Upper lobe of left lung (tissue), 6 donors: ENCODE results near the gene NUMA1. TPM values are rescaled to one million over a fixed set of nuclear protein-coding genes. Genes with fewer than 3 reads are reported as not detected.

Experiments used
- ATAC-seq, 2 donors: fragments of 200-7000 bp; cut with Tn5 transposase; one replicate each; pipeline ENCODE4 v1.9.1; 2022; ENCODE audit warnings: mild to moderate bottlenecking in 2 of 2, moderate library complexity in 2 of 2; ENCODE audit not compliant: low FRiP score in 2 of 2
- DNase-seq, 2 donors: peaks; one replicate each; pipeline ENCODE4 v3.0.0-alpha.2; 2019 to 2020
- H3K27ac ChIP-seq, 4 donors: fragments of 200-600 bp; sonication (generic); one replicate each; pipeline ENCODE4 v1.5.1; 2016 to 2019
- H3K27me3 ChIP-seq, 4 donors: fragments of 200-600 bp; sonication (generic); one replicate each; pipeline ENCODE4 v1.5.1; 2017 to 2019
- H3K36me3 ChIP-seq, 4 donors: fragments of 200-600 bp; sonication (generic); one replicate each; pipeline ENCODE4 v1.5.1; 2016 to 2019
- H3K4me1 ChIP-seq, 4 donors: fragments of 200-600 bp; sonication (generic); one replicate each; pipeline ENCODE4 v1.5.1; 2018 to 2019
- H3K4me3 ChIP-seq, 4 donors: fragments of 200-600 bp; sonication (generic); one replicate each; pipeline ENCODE4 v1.5.1; 2017 to 2019; ENCODE audit warnings: mild to moderate bottlenecking in 2 of 4, moderate library complexity in 1 of 4
- H3K9me3 ChIP-seq, 4 donors: fragments of 200-600 bp; sonication (generic); one replicate each; pipeline ENCODE4 v1.5.1; 2018 to 2019
- CTCF ChIP-seq, 6 experiments: fragments of 450-650 bp in 4 of 6; fragments of 200-600 bp in 2 of 6; sonication (generic) in 2 of 6; IDR thresholded peaks; one replicate each; pipeline ENCODE4 v1.5.1; 2016 to 2019; ENCODE audit warnings: antibody characterized with exemption in 6 of 6
- EP300 ChIP-seq, 4 donors: sonication (generic); formaldehyde crosslinking; IDR thresholded peaks; one replicate each; pipeline ENCODE4 v1.5.1; 2017; ENCODE audit warnings: antibody characterized with exemption in 4 of 4, control low read depth in 2 of 4
- POLR2A ChIP-seq, 4 donors: fragments of 450-650 bp; IDR thresholded peaks; one replicate each; pipeline ENCODE4 v1.5.1; 2016 to 2017; ENCODE audit warnings: antibody characterized with exemption in 4 of 4, mild to moderate bottlenecking in 2 of 4
- POLR2AphosphoS5 ChIP-seq, 2 donors: sonication (generic); formaldehyde crosslinking; IDR thresholded peaks; one replicate each; pipeline ENCODE4 v1.5.1; 2017; ENCODE audit warnings: antibody characterized with exemption in 2 of 2
- WGBS, 2 donors: methylation state at CpG; one replicate each; pipeline ENCODE4 v1.1.5; 2017 to 2018; 5-methylcytosine and 5-hydroxymethylcytosine counted together
- total RNA-seq, 6 donors: library from RNA; depleted of rRNA in 4 of 6; stranded (reverse); fragments of >200 nt in 4 of 6; gene quantifications; one replicate each; pipeline versions ENCODE4 v1.1.0 to v1.2.1, GENCODE V29; 2016 to 2021
- donor health status: DM: no; HTN: no; CAD: no; lungs with moderate emphysema.
- donor health status: DM: no; HTN: yes; CAD: no; lungs with severe emphysema.

The NUMA1 gene
- total RNA-seq, 6 donors from 2014 or later = 185 to 666 (median 241) TPM

GRCh38 chr11:72084076-72084475, 3.7 kb upstream of the NUMA1 start:
- no peak overlapping the region for H3K27ac ChIP-seq
- no peaks in the 10 kb centered on the region for H3K9me3 ChIP-seq
- no peak for TF ChIP-seq EP300 (IDR thresholded peaks at IDR 0.05)
- no peak for TF ChIP-seq CTCF (IDR thresholded peaks at IDR 0.05)
- TF ChIP-seq POLR2A (IDR thresholded peaks at IDR 0.05) = no peak
- TF ChIP-seq POLR2AphosphoS5 (IDR thresholded peaks at IDR 0.05) = no peak
- H3K4me3 ChIP-seq = no peak overlapping the region
- ATAC-seq = no peak
- no peak for DNase-seq
- peaks cover 21 to 27% (median 25%) of the 10 kb centered on the region in 4 donors for H3K4me1 ChIP-seq
- H3K27me3 ChIP-seq = no peaks in the 10 kb centered on the region
- 79 to 80% methylated on average over 4 of the region's 4 CpGs for WGBS, 2 donors
- peaks cover 0 to 14% (median 0%) of the 10 kb centered on the region in 4 donors for H3K36me3 ChIP-seq

- H3K4me3 ChIP-seq = no peak overlapping the region
- WGBS, 2 donors = 88 to 96% methylated on average over 2 of the region's 2 CpGs
- H3K4me1 ChIP-seq = peaks cover 27 to 33% (median 30%) of the 10 kb centered on the region in 4 donors
- no peaks in the 10 kb centered on the region for H3K27me3 ChIP-seq
- peaks cover 0 to 8% (median 0%) of the 10 kb centered on the region in 4 donors for H3K36me3 ChIP-seq
- H3K27ac ChIP-seq = no peak overlapping the region
- ATAC-seq (no peak), DNase-seq (no peak)
- no peaks in the 10 kb centered on the region for H3K9me3 ChIP-seq
- TF ChIP-seq POLR2AphosphoS5 (IDR thresholded peaks at IDR 0.05) (no peak), POLR2A (IDR thresholded peaks at IDR 0.05) (no peak), EP300 (IDR thresholded peaks at IDR 0.05) (no peak), CTCF (IDR thresholded peaks at IDR 0.05) (no peak)
Observed at GRCh38 chr11:72083414-72083813, 3.1 kb upstream of the NUMA1 start.

DNA sequence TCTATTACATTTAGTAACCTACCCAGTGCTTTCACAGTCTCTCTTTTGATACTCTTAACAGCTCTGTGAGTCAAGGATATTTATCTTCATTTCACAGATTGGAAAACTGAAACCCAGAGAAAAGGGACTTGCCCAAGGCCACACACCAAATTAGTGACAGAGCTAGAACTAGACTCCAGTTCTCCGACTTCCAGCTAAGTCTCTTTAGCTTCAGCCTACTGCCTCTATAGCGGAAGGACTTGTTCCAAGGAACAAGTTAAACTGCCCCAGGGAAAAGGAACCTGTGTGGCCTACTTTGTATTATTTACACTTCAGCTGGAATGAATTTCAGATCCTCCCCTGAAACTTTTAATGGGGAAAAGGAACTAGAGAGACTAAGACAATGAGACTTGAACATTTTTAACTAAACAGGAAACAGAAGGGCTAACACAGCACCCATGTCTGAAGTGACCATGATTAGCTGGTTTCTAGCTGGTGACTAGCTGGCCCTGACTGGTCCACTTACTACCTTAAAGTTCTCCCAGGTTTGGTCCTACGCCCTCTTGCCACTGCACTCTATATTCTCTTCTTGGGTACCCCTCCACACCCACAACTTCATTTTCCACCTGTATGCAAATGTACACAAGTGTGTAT, 1.6 kb upstream of the NUMA1 start:
- H3K4me3 ChIP-seq = no peak overlapping the region
- no peak for TF ChIP-seq POLR2A (IDR thresholded peaks at IDR 0.05)
- TF ChIP-seq EP300 (IDR thresholded peaks at IDR 0.05) = no peak
- no peak for TF ChIP-seq POLR2AphosphoS5 (IDR thresholded peaks at IDR 0.05)
- TF ChIP-seq CTCF (IDR thresholded peaks at IDR 0.05) = no peak
- no peaks in the 10 kb centered on the region for H3K9me3 ChIP-seq
- no peaks in the 10 kb centered on the region for H3K36me3 ChIP-seq
- H3K27ac ChIP-seq = peak overlapping the region; percentile 87 to 94 (median 91)
- peaks cover 29 to 33% (median 31%) of the 10 kb centered on the region in 4 donors for H3K4me1 ChIP-seq
- no peaks in the 10 kb centered on the region for H3K27me3 ChIP-seq
- DNase-seq = no peak
- ATAC-seq = no peak
- 76% methylated on average over 3 of the region's 3 CpGs for WGBS, 2 donors

GRCh38 chr11:72081184-72081644, 872 bp upstream of the NUMA1 start:
- DNase-seq (no peak), ATAC-seq (no peak)
- Histone ChIP-seq H3K4me1 (peaks cover 29 to 33% (median 31%) of the 10 kb centered on the region in 4 donors), H3K9me3 (no peaks in the 10 kb centered on the region), H3K27me3 (no peaks in the 10 kb centered on the region), H3K36me3 (no peaks in the 10 kb centered on the region), H3K4me3 (peak overlapping the region; percentile 11 to 82 (median 68)), H3K27ac (peak overlapping the region; percentile 87 to 94 (median 91))
- no peak for TF ChIP-seq EP300 (IDR thresholded peaks at IDR 0.05)
- no peak for TF ChIP-seq POLR2AphosphoS5 (IDR thresholded peaks at IDR 0.05)
- no peak for TF ChIP-seq POLR2A (IDR thresholded peaks at IDR 0.05)
- no peak for TF ChIP-seq CTCF (IDR thresholded peaks at IDR 0.05)
- 70 to 77% methylated on average over 20 to 21 of the region's 21 CpGs for WGBS, 2 donors
